ENCODE results near the gene PPP1R1A.

Gene PPP1R1A

GRCh38 chr12:54588110-54588889, at the start of gene PPP1R1A:
TSS of gene PPP1R1A (minus strand) at chr12:54588659. CDS start at chr12:54588488, 171 bp downstream.
- no peak for DNase-seq (ENCODE audit: low read depth, low spot score)

GRCh38 chr12:54634795-54635194, 46.3 kb upstream of the PPP1R1A start, which contains the start of gene LACRT:
TSS of gene LACRT (minus strand) at chr12:54634895. CDS start at chr12:54634841, 54 bp downstream.
- no peak for DNase-seq (ENCODE audit: low read depth, low spot score)
- no peak within 1 kb of the TSS for H3K27ac ChIP-seq

More at GRCh38 chr12:54588110-54588889, at the start of gene PPP1R1A:
- H3K27ac ChIP-seq = no peak within 1 kb of the TSS

DNA sequence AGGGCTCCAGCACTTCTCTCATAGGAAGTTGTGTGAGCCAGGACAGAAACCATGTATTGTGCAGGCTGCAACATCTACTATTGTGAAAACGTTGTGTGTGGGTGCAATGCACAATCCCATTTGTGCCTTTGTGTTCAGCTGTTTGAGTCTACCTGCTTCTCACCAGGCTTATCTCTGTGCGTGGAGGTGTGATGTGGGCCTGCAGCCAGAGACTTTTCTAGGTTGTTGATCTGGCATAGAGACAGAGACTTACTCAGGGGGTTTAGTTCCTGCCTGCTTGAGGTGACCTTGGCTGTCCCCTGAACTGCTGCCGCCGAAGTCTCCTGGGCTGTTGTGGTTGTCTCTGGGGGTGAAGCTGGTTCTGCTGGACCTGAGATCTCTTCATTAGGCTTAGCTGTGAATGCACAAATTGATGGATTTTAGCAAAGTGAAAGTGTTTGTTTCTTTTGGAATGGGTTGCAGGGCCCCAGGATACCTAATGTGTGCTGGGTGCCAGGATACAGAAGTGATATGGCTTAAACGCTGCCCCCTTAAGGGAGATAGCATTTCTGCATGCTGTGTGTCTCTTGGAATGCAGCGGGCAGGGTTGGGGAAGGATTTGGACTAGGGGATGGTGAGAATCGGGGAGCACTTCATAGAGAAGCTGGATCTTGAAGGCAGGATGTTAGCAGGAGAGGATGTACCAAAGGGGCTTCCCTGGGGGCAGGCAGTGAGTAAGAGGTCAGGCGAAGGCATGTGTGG, 43.7 kb upstream of the PPP1R1A start:
- no peak overlapping the region for H3K27ac ChIP-seq
- DNase-seq (ENCODE audit: low read depth, low spot score) = no peak

DNA sequence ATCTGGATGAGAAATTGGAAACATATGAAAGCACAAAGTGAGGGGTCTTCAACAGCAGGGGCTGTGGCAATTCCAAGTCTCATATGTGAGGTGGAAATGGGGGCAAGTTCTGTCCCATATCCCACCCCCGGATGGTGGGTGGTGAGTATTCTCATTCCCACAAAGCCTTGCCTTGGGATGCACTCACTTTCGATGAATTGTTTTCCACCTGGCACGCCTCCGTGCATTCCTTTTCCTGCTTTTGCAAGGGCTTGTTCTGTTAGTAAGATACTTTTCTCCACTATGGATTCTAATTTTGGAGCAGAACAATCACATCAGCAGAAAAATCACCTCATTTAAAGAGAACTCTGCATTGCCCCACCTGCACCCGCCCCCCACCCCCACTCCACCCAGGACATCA, 43.1 kb upstream of the PPP1R1A start:
- H3K27ac ChIP-seq = no peak overlapping the region
- no peak for DNase-seq (ENCODE audit: low read depth, low spot score)

DNA sequence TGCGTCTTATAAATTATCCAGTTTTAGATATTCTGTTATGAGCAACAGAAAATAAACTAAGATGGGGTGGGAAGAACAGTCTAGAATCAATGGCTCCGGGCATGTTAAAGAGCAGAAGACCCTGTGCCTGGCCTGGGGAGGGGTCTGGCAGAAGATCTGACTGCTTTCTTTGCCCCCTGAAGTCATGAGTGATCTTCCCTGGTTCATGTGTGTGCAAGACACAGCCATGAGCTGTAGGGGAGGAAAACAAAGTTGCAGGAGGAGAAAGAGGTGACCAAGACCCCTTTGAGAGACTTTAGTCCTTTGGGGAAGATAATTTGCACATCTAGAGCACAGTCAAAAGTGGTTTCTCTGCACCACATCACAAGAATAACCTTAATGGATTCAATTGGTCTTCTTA, 41.5 kb upstream of the PPP1R1A start:
- no peak overlapping the region for H3K27ac ChIP-seq
- no peak for DNase-seq (ENCODE audit: low read depth, low spot score)

DNA sequence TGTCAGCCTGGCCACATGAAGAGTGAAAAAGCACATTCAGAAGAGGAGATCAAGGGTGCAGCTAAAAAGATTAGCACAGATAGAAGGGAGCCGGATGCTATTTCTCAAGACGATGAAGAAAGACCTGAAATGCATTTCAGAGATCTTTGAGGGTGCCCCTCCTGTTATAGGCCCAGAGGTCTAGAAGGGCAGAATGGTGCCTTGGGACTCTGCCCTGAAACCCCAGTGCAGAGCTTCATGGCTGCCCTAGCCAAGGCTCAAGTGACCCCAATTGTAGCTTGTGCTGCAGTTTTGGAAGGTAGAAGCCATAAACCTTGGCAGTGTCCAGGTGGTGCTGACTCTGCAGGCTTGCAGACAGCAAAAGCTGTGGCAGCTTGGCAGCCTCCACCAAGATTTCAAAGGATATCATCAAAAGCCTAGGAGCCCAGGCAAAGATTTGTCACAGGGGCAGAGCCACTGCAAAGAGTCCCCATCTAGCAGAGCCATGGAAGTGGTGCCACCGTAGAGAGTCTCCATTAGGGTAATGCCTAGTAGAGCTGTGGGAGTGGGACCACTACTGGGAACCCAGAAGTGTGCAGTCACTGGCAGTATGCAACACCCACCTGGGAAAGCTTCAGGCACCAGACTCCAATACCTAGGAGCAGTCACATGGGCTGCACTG, 39.9 kb upstream of the PPP1R1A start:
- DNase-seq (ENCODE audit: low read depth, low spot score) = no peak
- no peak overlapping the region for H3K27ac ChIP-seq

GRCh38 chr12:54627304-54627703, 38.8 kb upstream of the PPP1R1A start:
- H3K27ac ChIP-seq = no peak overlapping the region
- DNase-seq (ENCODE audit: low read depth, low spot score) = no peak

GRCh38 chr12:54625598-54625997, 37.1 kb upstream of the PPP1R1A start:
- DNase-seq (ENCODE audit: low read depth, low spot score) = no peak
- no peak overlapping the region for H3K27ac ChIP-seq

DNA sequence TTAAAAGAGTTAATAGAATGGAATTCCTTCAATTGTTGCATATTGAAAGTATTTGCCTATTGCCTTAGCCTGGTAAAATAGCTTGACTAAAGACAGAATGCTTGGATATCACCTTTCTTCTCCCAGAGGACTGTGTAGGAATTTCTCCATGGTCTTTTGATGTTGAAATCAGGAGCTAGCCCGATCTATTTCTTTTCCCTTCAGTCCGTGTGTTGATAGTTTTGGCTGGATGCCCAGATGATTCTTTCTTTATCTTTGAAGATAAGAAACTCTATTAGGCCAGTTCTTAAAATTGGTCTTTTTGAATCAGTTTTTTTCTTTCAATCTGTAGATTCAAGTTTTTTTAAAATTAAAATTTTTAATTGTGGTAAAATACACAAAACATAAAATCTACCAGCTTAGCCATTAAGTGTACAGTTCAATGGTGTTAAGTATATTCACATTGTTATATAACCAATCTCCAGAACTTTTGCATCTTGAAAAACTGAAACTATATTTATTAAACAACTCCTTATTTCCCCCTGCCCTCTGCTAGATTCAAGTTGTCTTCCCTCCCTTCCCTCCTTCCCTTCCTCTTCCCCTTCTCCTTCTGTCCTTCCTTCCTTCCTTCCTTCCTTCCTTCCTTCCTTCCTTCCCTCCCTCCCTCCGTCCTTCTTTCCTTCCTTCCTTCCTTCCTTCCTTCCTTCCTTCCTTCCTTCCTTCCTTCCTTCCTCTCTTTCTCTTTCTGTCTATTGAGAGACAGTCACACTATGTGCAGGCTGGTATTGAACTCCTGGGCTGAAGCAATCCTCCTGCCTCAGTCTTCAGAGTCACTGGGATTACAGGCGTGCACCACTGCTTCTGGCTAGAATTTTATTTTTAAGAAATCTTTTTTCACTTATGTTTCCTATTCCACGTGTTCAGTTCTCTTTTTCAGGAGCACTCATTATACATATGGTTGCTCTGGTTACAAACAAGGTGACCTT, 36.1 kb upstream of the PPP1R1A start:
- H3K27ac ChIP-seq = no peak overlapping the region
- no peak for DNase-seq (ENCODE audit: low read depth, low spot score)

- DNase-seq (ENCODE audit: low read depth, low spot score) = no peak
- H3K27ac ChIP-seq = no peak overlapping the region
Observed at GRCh38 chr12:54622463-54623183, 34.2 kb upstream of the PPP1R1A start.

GRCh38 chr12:54616933-54617680, 28.6 kb upstream of the PPP1R1A start:
- H3K27ac ChIP-seq = no peak overlapping the region
- no peak for DNase-seq (ENCODE audit: low read depth, low spot score)

DNA sequence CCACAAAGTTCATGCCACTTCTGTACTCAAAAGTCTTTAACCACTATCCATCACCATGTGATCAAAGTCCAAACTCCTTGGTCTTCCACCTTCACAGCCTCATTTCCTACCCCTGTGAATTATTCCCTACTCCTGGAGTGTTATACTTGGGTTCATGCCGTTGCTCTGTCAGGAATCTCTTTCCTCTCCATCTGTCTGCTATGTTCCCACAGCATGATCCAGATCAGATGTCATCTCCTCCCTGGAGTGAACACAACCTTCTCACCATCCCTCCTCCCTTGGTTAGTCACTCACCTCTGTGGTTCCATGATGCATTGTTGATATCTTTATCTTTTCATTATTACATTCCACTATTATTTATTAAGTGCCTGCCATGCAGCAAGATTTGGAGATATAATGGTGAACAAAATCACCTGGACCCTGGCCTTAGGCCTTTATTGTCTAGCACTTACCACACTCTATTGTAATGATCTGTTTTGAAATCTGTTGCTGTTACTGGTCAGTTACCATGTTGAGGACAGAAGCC, 23.8 kb upstream of the PPP1R1A start:
- no peak for DNase-seq (ENCODE audit: low read depth, low spot score)
- no peak overlapping the region for H3K27ac ChIP-seq

DNA sequence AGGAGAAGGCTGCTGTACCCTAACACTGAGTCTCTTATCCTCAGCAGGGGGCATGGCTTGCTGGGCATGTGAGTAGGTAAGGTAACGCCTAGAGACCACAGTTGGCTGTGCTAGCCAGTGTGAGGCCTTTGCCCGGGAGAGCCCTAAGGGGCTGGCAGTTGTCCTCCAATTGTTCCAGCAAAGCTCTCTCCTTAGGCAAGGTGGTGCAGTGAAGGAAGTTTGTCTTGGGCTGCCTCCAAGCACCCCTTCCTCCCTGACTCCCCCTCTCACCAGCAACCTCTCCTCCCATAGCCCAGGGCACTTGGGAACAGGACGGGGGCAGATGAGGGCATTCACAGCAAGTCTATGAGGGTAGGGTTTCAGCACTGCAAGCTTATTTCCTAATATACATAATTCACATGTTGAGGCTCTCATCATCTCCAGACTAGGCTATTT, 23.3 kb upstream of the PPP1R1A start:
- no peak for DNase-seq (ENCODE audit: low read depth, low spot score)
- H3K27ac ChIP-seq = no peak overlapping the region

GRCh38 chr12:54608769-54609168, 20.3 kb upstream of the PPP1R1A start:
- H3K27ac ChIP-seq = no peak overlapping the region
- no peak for DNase-seq (ENCODE audit: low read depth, low spot score)

DNA sequence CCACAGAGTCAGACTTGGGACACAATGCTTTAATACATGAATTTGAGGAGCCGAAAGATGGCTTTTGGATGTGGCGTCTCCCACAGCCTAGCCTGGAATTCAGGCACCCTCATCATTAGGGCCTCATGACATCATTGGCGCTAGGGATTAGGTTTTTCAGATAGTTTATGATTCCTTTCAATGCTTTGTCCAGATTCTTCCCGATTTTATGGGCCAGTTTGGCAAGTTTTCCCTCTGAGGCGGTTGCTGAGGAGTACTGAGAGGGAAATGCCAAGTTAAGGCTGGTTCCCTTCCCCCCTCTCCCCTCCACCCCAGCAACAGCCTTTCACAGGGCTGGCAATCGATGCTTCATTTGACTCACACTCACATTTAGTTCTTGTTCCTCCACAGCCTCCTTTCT, 19.7 kb upstream of the PPP1R1A start:
- DNase-seq (ENCODE audit: low read depth, low spot score) = no peak
- H3K27ac ChIP-seq = no peak overlapping the region

GRCh38 chr12:54606556-54606955, 18.1 kb upstream of the PPP1R1A start:
- H3K27ac ChIP-seq = no peak overlapping the region
- no peak for DNase-seq (ENCODE audit: low read depth, low spot score)

- H3K27ac ChIP-seq = no peak overlapping the region
- DNase-seq (ENCODE audit: low read depth, low spot score) = no peak
Observed at GRCh38 chr12:54605138-54605970, 16.9 kb upstream of the PPP1R1A start.

Measured in epithelial cell of prostate (primary cell).